GM23338 (cell line): ENCODE measurements around the gene GDF7. TPM values are rescaled to one million over a fixed set of nuclear protein-coding genes. Genes with fewer than 3 reads are reported as not detected.

Experiments
- ATAC-seq: fragments of 200-7000 bp; cut with Tn5 transposase; 3 replicates; pipeline ENCODE4 v1.9.1; 2020
- DNase-seq: peaks from one replicate; pipeline ENCODE4 v3.0.0-alpha.2; 2015; ENCODE audit warnings: low spot score
- H2AFZ ChIP-seq: fragments of 200-600 bp; sonication (generic); 2 replicates; pipeline ENCODE4 v1.8.0; 2016; ENCODE audit warnings: antibody characterized with exemption, mild to moderate bottlenecking, moderate library complexity
- H3F3A ChIP-seq: fragments of 200-600 bp; sonication (generic); replicated peaks from 2 replicates; pipeline ENCODE4 v1.8.0; 2017; ENCODE audit warnings: antibody characterized with exemption, mixed run types, low read depth
- H3K27ac ChIP-seq: fragments of 200-600 bp; sonication (generic); 2 replicates; pipeline ENCODE4 v1.6.1; 2016; ENCODE audit warnings: low read depth
- H3K27me3 ChIP-seq: fragments of 200-600 bp; sonication (generic); 2 replicates; pipeline ENCODE4 v1.8.0; 2016; ENCODE audit warnings: mild to moderate bottlenecking, mixed run types, moderate library complexity; ENCODE audit not compliant: insufficient read depth
- H3K36me3 ChIP-seq: fragments of 200-600 bp; sonication (generic); 2 replicates; pipeline ENCODE4 v1.8.0; 2016; ENCODE audit warnings: mild to moderate bottlenecking; ENCODE audit not compliant: insufficient read depth
- H3K4me1 ChIP-seq: fragments of 200-600 bp; sonication (generic); 2 replicates; pipeline ENCODE4 v1.8.0; 2016; ENCODE audit warnings: mild to moderate bottlenecking, moderate library complexity; ENCODE audit not compliant: insufficient read depth
- H3K4me2 ChIP-seq: fragments of 200-600 bp; sonication (generic); 2 replicates; pipeline ENCODE4 v1.7.1; 2017; ENCODE audit warnings: mixed run types
- H3K4me3 ChIP-seq: fragments of 200-600 bp; sonication (generic); 2 replicates; pipeline ENCODE4 v1.6.1; 2016; ENCODE audit warnings: mixed run types
- H3K79me2 ChIP-seq: fragments of 200-600 bp; sonication (generic); replicated peaks from 2 replicates; pipeline ENCODE4 v1.8.0; 2017; ENCODE audit warnings: mild to moderate bottlenecking; ENCODE audit not compliant: insufficient read depth
- H3K9me2 ChIP-seq: fragments of 200-600 bp; sonication (generic); 2 replicates; pipeline ENCODE4 v1.8.0; 2017; ENCODE audit not compliant: insufficient read depth
- H4K20me1 ChIP-seq: fragments of 200-600 bp; sonication (generic); replicated peaks from 2 replicates; pipeline ENCODE4 v1.8.0; 2017; ENCODE audit warnings: mild to moderate bottlenecking; ENCODE audit not compliant: insufficient read depth
- H3K27ac Mint-ChIP-seq: 2 replicates; pipeline ENCODE4 v1.8.0; 2020; ENCODE audit warnings: inconsistent platforms, mild to moderate bottlenecking, moderate library complexity, mixed read lengths
- H3K27me3 Mint-ChIP-seq: 3 replicates; pipeline ENCODE4 v1.8.0; 2022; ENCODE audit warnings: low read depth, mild to moderate bottlenecking, moderate library complexity, mixed read lengths, inconsistent platforms; ENCODE audit not compliant: insufficient read depth, poor library complexity
- H3K36me3 Mint-ChIP-seq: 3 replicates; pipeline ENCODE4 v1.8.0; 2021; ENCODE audit warnings: low read depth, mild to moderate bottlenecking, inconsistent platforms, moderate library complexity, mixed read lengths
- H3K4me1 Mint-ChIP-seq: 3 replicates; pipeline ENCODE4 v1.8.0; 2020; ENCODE audit warnings: mild to moderate bottlenecking, inconsistent platforms, mixed read lengths
- H3K4me3 Mint-ChIP-seq: 3 replicates; pipeline ENCODE4 v1.8.0; 2021; ENCODE audit warnings: moderate library complexity, mild to moderate bottlenecking, inconsistent platforms, mixed read lengths
- H3K9me3 Mint-ChIP-seq: 3 replicates; pipeline ENCODE4 v1.8.0; 2020; ENCODE audit warnings: moderate library complexity, mild to moderate bottlenecking, inconsistent platforms, mixed read lengths
- CTCF ChIP-seq, 2 experiments: fragments of 200-600 bp in 1 of 2; sonication (generic) in 1 of 2; conservative IDR thresholded peaks; 2 replicates each; pipeline versions ENCODE4 v1.5.1 to v1.6.1; 2016 to 2017; ENCODE audit warnings: antibody characterized with exemption in 2 of 2, low read depth in 2 of 2, mild to moderate bottlenecking in 2 of 2, moderate library complexity in 1 of 2
- EZH2 ChIP-seq: fragments of 200-600 bp; sonication (generic); IDR thresholded peaks from one replicate; pipeline ENCODE4 v1.8.0; 2017; ENCODE audit warnings: antibody characterized with exemption, mild to moderate bottlenecking, low read depth; ENCODE audit not compliant: unreplicated experiment
- EZH2phosphoT487 ChIP-seq: fragments of 200-600 bp; sonication (generic); IDR thresholded peaks from one replicate; pipeline ENCODE4 v1.8.1; 2018; ENCODE audit warnings: antibody characterized with exemption; ENCODE audit not compliant: unreplicated experiment
- JUNB ChIP-seq: IDR thresholded peaks from one replicate; pipeline ENCODE4 v1.6.1; 2016; ENCODE audit warnings: antibody characterized with exemption; ENCODE audit not compliant: unreplicated experiment
- NANOG ChIP-seq: IDR thresholded peaks from 2 replicates; pipeline ENCODE4 v1.6.1; 2016; ENCODE audit warnings: antibody characterized with exemption, borderline replicate concordance
- POLR2AphosphoS5 ChIP-seq: IDR thresholded peaks from 2 replicates; pipeline ENCODE4 v1.6.1; 2016; ENCODE audit warnings: antibody characterized with exemption, low read depth
- REST ChIP-seq: IDR thresholded peaks from one replicate; pipeline ENCODE4 v1.6.1; 2018; ENCODE audit warnings: antibody characterized with exemption; ENCODE audit not compliant: unreplicated experiment
- STAT1 ChIP-seq: IDR thresholded peaks from one replicate; pipeline ENCODE4 v1.6.1; 2016; ENCODE audit warnings: antibody characterized with exemption; ENCODE audit not compliant: unreplicated experiment
- ZNF331 ChIP-seq: fragments of 250-450 bp; sonication (Bioruptor Pico); IDR thresholded peaks from 2 replicates; pipeline ENCODE4 v1.5.0; 2020; ENCODE audit warnings: low read depth, mild to moderate bottlenecking, moderate library complexity
- polyA plus RNA-seq: library from polyadenylated mRNA; unstranded; fragments of >200 nt; fragmentation: Nextera tagmentation; extraction: Ambion mirVana; gene quantifications from 2 replicates; pipeline ENCODE4 v1.2.1, GENCODE V29; 2016
- total RNA-seq: library from RNA; depleted of rRNA; stranded (reverse); fragments of >200 nt; shearing (Covaris generic); gene quantifications from 2 replicates; pipeline ENCODE4 v1.2.3, GENCODE V29; 2014
- TF ChIP-seq, protein P1 (sequence below): IDR thresholded peaks from 2 replicates; pipeline ENCODE4 v1.6.1; 2016; ENCODE audit warnings: antibody characterized with exemption

GDF7 gene
- total and polyA plus RNA-seq, 2 experiments from 2014 or later = 0.19 to 0.52 TPM

- peaks cover 27% of the 10 kb centered on the region for H3K4me1 ChIP-seq
- H4K20me1 ChIP-seq = no peaks in the 10 kb centered on the region; the same call in 1 of the 2 replicates
- ATAC-seq = no peak
- H2AFZ ChIP-seq = no peak overlapping the region
- no peaks in the 10 kb centered on the region for H3F3A ChIP-seq
- no peaks in the 10 kb centered on the region for H3K36me3 ChIP-seq
- DNase-seq = no peak
- no peaks in the 10 kb centered on the region for H3K9me2 ChIP-seq
- H3K4me2 ChIP-seq = no peak overlapping the region
- no peak overlapping the region for H3K4me3 Mint-ChIP-seq
- no peaks in the 10 kb centered on the region for H3K36me3 Mint-ChIP-seq
- no peak for TF ChIP-seq CTCF (conservative IDR thresholded peaks at IDR 0.05; ENCODE audit: low read depth in 2 of 2)
- TF ChIP-seq, protein P1, sequence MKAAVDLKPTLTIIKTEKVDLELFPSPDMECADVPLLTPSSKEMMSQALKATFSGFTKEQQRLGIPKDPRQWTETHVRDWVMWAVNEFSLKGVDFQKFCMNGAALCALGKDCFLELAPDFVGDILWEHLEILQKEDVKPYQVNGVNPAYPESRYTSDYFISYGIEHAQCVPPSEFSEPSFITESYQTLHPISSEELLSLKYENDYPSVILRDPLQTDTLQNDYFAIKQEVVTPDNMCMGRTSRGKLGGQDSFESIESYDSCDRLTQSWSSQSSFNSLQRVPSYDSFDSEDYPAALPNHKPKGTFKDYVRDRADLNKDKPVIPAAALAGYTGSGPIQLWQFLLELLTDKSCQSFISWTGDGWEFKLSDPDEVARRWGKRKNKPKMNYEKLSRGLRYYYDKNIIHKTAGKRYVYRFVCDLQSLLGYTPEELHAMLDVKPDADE = no peak
- no peak for TF ChIP-seq JUNB
- TF ChIP-seq STAT1 = no peak
- no peak for TF ChIP-seq EZH2phosphoT487
- no peak for TF ChIP-seq EZH2
- no peak for TF ChIP-seq REST
- TF ChIP-seq POLR2AphosphoS5 = no peak
- no peak for TF ChIP-seq NANOG
- no peak for TF ChIP-seq ZNF331
- H3K27me3 ChIP-seq = peaks cover 22% of the 10 kb centered on the region
- no peak overlapping the region for H3K27ac ChIP-seq
- H3K27me3 Mint-ChIP-seq = peaks cover 26% of the 10 kb centered on the region
- no peaks in the 10 kb centered on the region; the same call in 2 of the 3 replicates for H3K9me3 Mint-ChIP-seq
- no peak overlapping the region for H3K27ac Mint-ChIP-seq
- H3K4me1 Mint-ChIP-seq = peaks cover 42% of the 10 kb centered on the region
- no peak overlapping the region for H3K4me3 ChIP-seq
- H3K79me2 ChIP-seq = no peaks in the 10 kb centered on the region
Measured at GRCh38 chr2:20678086-20678395, 11.1 kb downstream of the GDF7 start.

- peaks cover 15% of the 10 kb centered on the region for H3K27me3 ChIP-seq
- H3K9me2 ChIP-seq = no peaks in the 10 kb centered on the region
- peaks cover 34% of the 10 kb centered on the region for H3K4me1 Mint-ChIP-seq
- no peaks in the 10 kb centered on the region for H3K36me3 Mint-ChIP-seq
- H3K36me3 ChIP-seq = no peaks in the 10 kb centered on the region
- no peak overlapping the region for H3K27ac Mint-ChIP-seq
- no peaks in the 10 kb centered on the region; the same call in 1 of the 2 replicates for H4K20me1 ChIP-seq
- H3K4me1 ChIP-seq = peaks cover 20% of the 10 kb centered on the region
- H3K27ac ChIP-seq = no peak overlapping the region
- H3K79me2 ChIP-seq = no peaks in the 10 kb centered on the region
- H3K4me3 ChIP-seq = no peak overlapping the region
- no peaks in the 10 kb centered on the region for H3F3A ChIP-seq
- no peak for ATAC-seq
- no peaks in the 10 kb centered on the region; the same call in 2 of the 3 replicates for H3K9me3 Mint-ChIP-seq
- no peak for DNase-seq
- H2AFZ ChIP-seq = no peak overlapping the region
- H3K27me3 Mint-ChIP-seq = peaks cover 19% of the 10 kb centered on the region
- no peak overlapping the region for H3K4me2 ChIP-seq
- no peak overlapping the region for H3K4me3 Mint-ChIP-seq
- TF ChIP-seq EZH2 = no peak
- TF ChIP-seq POLR2AphosphoS5 = no peak
- no peak for TF ChIP-seq CTCF (conservative IDR thresholded peaks at IDR 0.05; ENCODE audit: low read depth in 2 of 2)
Measured at GRCh38 chr2:20678780-20679179, 11.8 kb downstream of the GDF7 start.
